K562 (cell line): Measurements from ENCODE around the gene NISCH. TPM values are rescaled to one million over a fixed set of nuclear protein-coding genes. Genes with fewer than 3 reads are reported as not detected.
A peak's percentile ranks its signal among the peaks of the same experiment; 100 is the strongest.

Source experiments
- CREB1 ChIP-seq, 2 experiments: sonication (generic) in 1 of 2; formaldehyde crosslinking in 1 of 2; IDR thresholded peaks; 2 replicates each; pipeline versions ENCODE4 v1.6.1 to v1.8.0; 2012 to 2022; ENCODE audit warnings: inconsistent platforms in 1 of 2, mild to moderate bottlenecking in 1 of 2, missing genetic modification reagents in 1 of 2, moderate library complexity in 1 of 2
- HNRNPLL ChIP-seq: fragments of 200-400 bp; formaldehyde crosslinking; IDR thresholded peaks from 2 replicates; pipeline ENCODE4 v1.6.1; 2017; ENCODE audit warnings: low read length, low read depth, mild to moderate bottlenecking; ENCODE audit not compliant: poor library complexity, severe bottlenecking
- HNRNPUL1 ChIP-seq: fragments of 200-400 bp; formaldehyde crosslinking; IDR thresholded peaks from 2 replicates; pipeline ENCODE4 v1.6.1; 2017; ENCODE audit warnings: low read length
- KAT2B ChIP-seq: IDR thresholded peaks from one replicate; pipeline ENCODE4 v1.6.1; 2012; ENCODE audit warnings: low read depth, mild to moderate bottlenecking, control low read depth, inconsistent platforms, low read length, moderate library complexity
- KDM1A ChIP-seq, 2 experiments: fragments of 450-650 bp; IDR thresholded peaks; 2 replicates each; pipeline ENCODE4 v1.6.1; 2016; ENCODE audit warnings: mild to moderate bottlenecking in 2 of 2
- MLLT1 ChIP-seq, 2 experiments: fragments of 450-650 bp; IDR thresholded peaks; 2 replicates each; pipeline ENCODE4 v1.6.1; 2016
- NR0B1 ChIP-seq: fragments of 450-650 bp; IDR thresholded peaks from one replicate; pipeline ENCODE4 v1.6.1; 2018; ENCODE audit warnings: mild to moderate bottlenecking, moderate library complexity; ENCODE audit not compliant: partially characterized antibody
- PCBP1 ChIP-seq: fragments of 200-400 bp; formaldehyde crosslinking; IDR thresholded peaks from 2 replicates; pipeline ENCODE4 v1.6.1; 2018; ENCODE audit warnings: mild to moderate bottlenecking, low read depth, low read length; ENCODE audit not compliant: poor library complexity, severe bottlenecking
- POLR2AphosphoS2 ChIP-seq: IDR thresholded peaks from 2 replicates; pipeline ENCODE4 v1.6.1; 2012; ENCODE audit warnings: low read length, improper control_type of control experiment
- RFX1 ChIP-seq: fragments of 450-650 bp; IDR thresholded peaks from 2 replicates; pipeline ENCODE4 v1.6.1; 2016; ENCODE audit warnings: mild to moderate bottlenecking, moderate library complexity
- SP2 ChIP-seq: IDR thresholded peaks from 2 replicates; pipeline ENCODE4 v1.6.1; 2011; ENCODE audit warnings: mild to moderate bottlenecking, low read depth, low read length, moderate library complexity; ENCODE audit not compliant: poor library complexity, severe bottlenecking; ENCODE audit errors: extremely low read depth
- SRF ChIP-seq, 2 experiments: fragments of 250-450, 450-650 bp in 1 of 2; sonication (Bioruptor Pico) in 1 of 2; sonication (generic) in 1 of 2; formaldehyde crosslinking; IDR thresholded peaks; 2 replicates each; pipeline versions ENCODE4 v1.5.0 to v1.5.1; 2020 to 2022; ENCODE audit warnings: mild to moderate bottlenecking in 1 of 2, missing genetic modification reagents in 1 of 2
- ZNF592 ChIP-seq: fragments of 450-650 bp; IDR thresholded peaks from 2 replicates; pipeline ENCODE4 v1.6.1; 2017; ENCODE audit warnings: antibody characterized with exemption, mild to moderate bottlenecking
- ZNF766 ChIP-seq: fragments of 200-800 bp; sonication (Bioruptor generic); conservative IDR thresholded peaks from 2 replicates; pipeline ENCODE4 v1.6.1; 2016; ENCODE audit warnings: missing genetic modification characterization, missing compliant biosample characterization
- polyA plus RNA-seq, 8 experiments: library from polyadenylated mRNA; depleted of rRNA in 4 of 8; stranded (reverse) in 5 of 8; unstranded in 3 of 8; fragments of >200 nt; fragmentation: Nextera tagmentation in 2 of 8; fragmentation: Illumina TruSeq in 1 of 8; extraction: Ambion mirVana in 2 of 8; extraction: Trizol in 1 of 8; gene quantifications; 2 replicates each; pipeline versions ENCODE4 v1.2.1 to v1.2.3, GENCODE V29; 2011 to 2014; ENCODE audit warnings: inconsistent platforms in 1 of 8, missing spikeins in 1 of 8
- total RNA-seq, 7 experiments: library from RNA; depleted of rRNA in 6 of 7; stranded (reverse); fragments of >200 nt in 6 of 7; fragmentation: Illumina TruSeq in 2 of 7; extraction: Trizol in 2 of 7; gene quantifications; 2 replicates each; pipeline versions ENCODE4 v1.2.1 to v1.2.3, GENCODE V29; 2011 to 2021; ENCODE audit warnings: low replicate concordance in 1 of 7
- TF ChIP-seq, protein P1 (sequence below): fragments of 250-450 bp; sonication (Bioruptor Pico); IDR thresholded peaks from 2 replicates; pipeline ENCODE4 v1.4.0; 2020; ENCODE audit warnings: mild to moderate bottlenecking
- TF ChIP-seq, protein P2 (sequence below): fragments of 250-450 bp; sonication (Bioruptor Pico); IDR thresholded peaks from 2 replicates; pipeline ENCODE4 v1.8.0; 2022; ENCODE audit warnings: inconsistent platforms

NISCH gene
- total and polyA plus RNA-seq, 9 of the 15 experiments (the other 6 are each of a cell fraction or from before 2014, with no cell fraction given): 0.44 to 43.5 (median 23.4) TPM

- TF ChIP-seq HNRNPUL1 (no peak), PCBP1 (no peak), POLR2AphosphoS2 (no peak), KAT2B (no peak), MLLT1 (IDR thresholded peaks at IDR 0.05) (peak in 1 of 2 experiments; percentile 84; a peak in 2 of 4 replicates), RFX1 (no peak), ZNF766 (CRISPR knock-in tag) (no peak), HNRNPLL (no peak), NR0B1 (no peak), KDM1A (IDR thresholded peaks at IDR 0.05) (peak in 1 of 2 experiments; percentile 75; a peak in 2 of 4 replicates), ZNF592 (no peak), SP2 (peak; percentile 34), CREB1 (IDR thresholded peaks at IDR 0.05) (no peak), CREB1 (CRISPR knock-in tag; IDR thresholded peaks at IDR 0.05) (no peak), SRF (CRISPR knock-in tag; IDR thresholded peaks at IDR 0.05) (no peak)
- TF ChIP-seq, protein P1, sequence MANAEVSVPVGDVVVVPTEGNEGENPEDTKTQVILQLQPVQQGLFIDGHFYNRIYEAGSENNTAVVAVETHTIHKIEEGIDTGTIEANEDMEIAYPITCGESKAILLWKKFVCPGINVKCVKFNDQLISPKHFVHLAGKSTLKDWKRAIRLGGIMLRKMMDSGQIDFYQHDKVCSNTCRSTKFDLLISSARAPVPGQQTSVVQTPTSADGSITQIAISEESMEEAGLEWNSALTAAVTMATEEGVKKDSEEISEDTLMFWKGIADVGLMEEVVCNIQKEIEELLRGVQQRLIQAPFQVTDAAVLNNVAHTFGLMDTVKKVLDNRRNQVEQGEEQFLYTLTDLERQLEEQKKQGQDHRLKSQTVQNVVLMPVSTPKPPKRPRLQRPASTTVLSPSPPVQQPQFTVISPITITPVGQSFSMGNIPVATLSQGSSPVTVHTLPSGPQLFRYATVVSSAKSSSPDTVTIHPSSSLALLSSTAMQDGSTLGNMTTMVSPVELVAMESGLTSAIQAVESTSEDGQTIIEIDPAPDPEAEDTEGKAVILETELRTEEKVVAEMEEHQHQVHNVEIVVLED (CRISPR knock-in tag): no peak
- TF ChIP-seq, protein P2, sequence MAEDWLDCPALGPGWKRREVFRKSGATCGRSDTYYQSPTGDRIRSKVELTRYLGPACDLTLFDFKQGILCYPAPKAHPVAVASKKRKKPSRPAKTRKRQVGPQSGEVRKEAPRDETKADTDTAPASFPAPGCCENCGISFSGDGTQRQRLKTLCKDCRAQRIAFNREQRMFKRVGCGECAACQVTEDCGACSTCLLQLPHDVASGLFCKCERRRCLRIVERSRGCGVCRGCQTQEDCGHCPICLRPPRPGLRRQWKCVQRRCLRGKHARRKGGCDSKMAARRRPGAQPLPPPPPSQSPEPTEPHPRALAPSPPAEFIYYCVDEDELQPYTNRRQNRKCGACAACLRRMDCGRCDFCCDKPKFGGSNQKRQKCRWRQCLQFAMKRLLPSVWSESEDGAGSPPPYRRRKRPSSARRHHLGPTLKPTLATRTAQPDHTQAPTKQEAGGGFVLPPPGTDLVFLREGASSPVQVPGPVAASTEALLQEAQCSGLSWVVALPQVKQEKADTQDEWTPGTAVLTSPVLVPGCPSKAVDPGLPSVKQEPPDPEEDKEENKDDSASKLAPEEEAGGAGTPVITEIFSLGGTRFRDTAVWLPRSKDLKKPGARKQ (CRISPR knock-in tag): no peak
Observed at GRCh38 chr3:52533623-52534280, 78.3 kb downstream of the NISCH start, which contains the start of gene NT5DC2 (continued).
